Fibroblast of lung (primary cell): Measurements from ENCODE around the gene GPC2.

Experiments
- CTCF ChIP-seq, 2 donors: IDR thresholded peaks in 1 of 2; conservative IDR thresholded peaks in 1 of 2; 1 replicate in 1 of 2; 2 replicates in 1 of 2; pipeline ENCODE4 v1.5.1; 2011 to 2012; ENCODE audit warnings: low read length in 2 of 2, control low read depth in 1 of 2, inconsistent platforms in 1 of 2, low read depth in 1 of 2, mild to moderate bottlenecking in 1 of 2
- EZH2 ChIP-seq: IDR thresholded peaks from 2 replicates; pipeline ENCODE4 v1.5.1; 2012; ENCODE audit warnings: low read length, control low read depth, mild to moderate bottlenecking; ENCODE audit errors: missing control alignments

GRCh38 chr7:100147278-100147677 lies 29.9 kb downstream of the GPC2 start:
- no peak for TF ChIP-seq CTCF (conservative IDR thresholded peaks at IDR 0.05 in 1 of 2, IDR thresholded peaks at IDR 0.05 in 1 of 2; ENCODE audit: low read depth in 1 of 2, low read length in 2 of 2)
- no peak for TF ChIP-seq EZH2
